Motor neuron (in vitro differentiated cells): ENCODE data around the gene SLCO3A1. TPM values are rescaled to one million over a fixed set of nuclear protein-coding genes. Genes with fewer than 3 reads are reported as not detected.

Source experiments
- ATAC-seq, 8 experiments: fragments of 200-7000 bp; cut with Tn5 transposase; replicated peaks in 6 of 8; 2 replicates each; pipeline ENCODE4 v1.8.0; 2021; ENCODE audit warnings: mild to moderate bottlenecking in 8 of 8, moderate library complexity in 8 of 8
- H3K27ac ChIP-seq, 2 donors: fragments of 250-450 bp; sonication (Bioruptor Pico); 2 replicates each; pipeline ENCODE4 v1.9.0; 2021; ENCODE audit warnings: antibody characterized with exemption in 2 of 2, mild to moderate bottlenecking in 2 of 2, moderate library complexity in 1 of 2
- H3K4me1 ChIP-seq, 2 donors: fragments of 250-450 bp; sonication (Bioruptor Pico); replicated peaks in 1 of 2; 2 replicates each; pipeline ENCODE4 v1.6.1; 2021; ENCODE audit warnings: antibody characterized with exemption in 2 of 2, mild to moderate bottlenecking in 2 of 2, moderate library complexity in 1 of 2
- H3K4me3 ChIP-seq, 5 donors: fragments of 250-450 bp; sonication (Bioruptor Pico); 2 replicates each; pipeline ENCODE4 v1.9.0; 2021; ENCODE audit warnings: antibody characterized with exemption in 5 of 5, mild to moderate bottlenecking in 5 of 5, moderate library complexity in 4 of 5
- WGBS, 10 experiments: fragments of 450-650 bp; shearing (Covaris generic); methylation state at CpG; one replicate each; pipeline ENCODE4 v1.0.0; 2022; 5-methylcytosine and 5-hydroxymethylcytosine counted together
- in situ Hi-C, 9 experiments: fragments of 400-800 bp; cut with MboI; loops; one replicate each; pipeline ENCODE4 v1.15.0; 2021; ENCODE audit warnings: low sequenced_read_pairs in 9 of 9, low pct_unique_long_range_greater_than_20kb in 2 of 9; ENCODE audit not compliant: unreplicated experiment in 9 of 9
- total RNA-seq, 8 experiments: library from RNA; unstranded; fragments of 300-600 nt; gene quantifications; 2 replicates each; pipeline versions ENCODE4 v1.2.3 to v1.2.4, GENCODE V29; 2022

The SLCO3A1 gene
- total RNA-seq, 8 experiments from 2014 or later = 2.2 to 19.6 (median 4.9) TPM

GRCh38 chr15:91898843-91899242 lies 45.3 kb downstream of the SLCO3A1 start:
- WGBS, 10 experiments = 83 to 100% (median 95%) methylated on average over 2 to 3 of the region's 3 CpGs; no CpG with 5 or more reads in 4 of the 10 experiments
- Histone ChIP-seq H3K4me1 (peaks cover 0 to 16% of the 10 kb centered on the region in 2 donors), H3K27ac (no peak overlapping the region), H3K4me3 (no peak overlapping the region)
- in situ Hi-C loops = no loop called here
- no peak for ATAC-seq

DNA sequence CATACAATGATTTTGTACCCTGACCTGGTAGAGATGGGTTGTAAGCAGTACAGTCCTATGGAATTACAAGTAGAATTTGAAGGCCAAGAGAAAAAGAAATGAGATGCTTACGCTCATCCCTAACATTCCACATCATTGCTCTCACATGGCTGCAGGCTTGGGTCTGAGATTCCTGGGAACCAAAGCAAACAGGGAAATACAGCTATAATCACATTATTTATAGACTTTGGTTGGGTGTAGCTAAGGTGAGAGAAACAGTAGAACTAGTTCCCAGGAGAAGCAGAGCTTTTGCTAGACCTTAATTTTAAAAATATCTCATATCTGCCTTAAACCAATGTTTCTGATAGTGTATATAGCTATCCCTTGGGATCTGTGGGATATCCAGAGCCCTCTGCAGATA lies 51.4 kb downstream of the SLCO3A1 start:
- in situ Hi-C loops = no loop called here
- H3K4me1 ChIP-seq = peaks cover 13 to 28% of the 10 kb centered on the region in 2 donors
- 88 to 100% (median 100%) methylated on average over 1 of the region's 1 CpG; no CpG with 5 or more reads in 5 of the 10 experiments for WGBS, 10 experiments
- no peak overlapping the region for H3K27ac ChIP-seq
- H3K4me3 ChIP-seq = no peak overlapping the region
- no peak for ATAC-seq

GRCh38 chr15:91908391-91908790 lies 54.9 kb downstream of the SLCO3A1 start:
- peak in 3 of 8 experiments; percentile 51 to 75 (median 57) for ATAC-seq
- no peak overlapping the region for H3K4me3 ChIP-seq
- WGBS, 10 experiments = 50 to 100% (median 85%) methylated on average over 1 to 3 of the region's 3 CpGs; no CpG with 5 or more reads in 2 of the 10 experiments
- H3K4me1 ChIP-seq = peaks cover 16 to 31% of the 10 kb centered on the region in 2 donors
- in situ Hi-C loops = no loop called here
- no peak overlapping the region for H3K27ac ChIP-seq

DNA sequence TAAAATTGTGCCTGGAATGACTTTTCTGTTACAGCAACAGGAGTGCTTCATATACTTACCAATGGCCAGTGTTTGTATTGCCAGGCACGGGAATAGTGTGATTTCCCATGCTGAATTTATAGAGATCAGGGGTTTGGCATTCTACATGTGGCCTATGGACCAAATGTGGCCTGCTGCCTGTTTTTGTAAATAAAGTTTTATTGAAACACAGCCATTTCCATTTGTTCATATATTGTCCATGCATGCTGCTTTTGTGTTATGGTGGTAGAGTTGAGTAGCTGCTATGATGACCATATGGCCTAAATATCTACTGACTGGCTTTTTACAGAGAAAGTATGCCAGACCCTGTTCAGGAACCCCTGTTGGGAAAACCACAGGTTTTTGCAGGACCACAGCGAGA lies 55.6 kb downstream of the SLCO3A1 start:
- in situ Hi-C loops = no loop called here

DNA sequence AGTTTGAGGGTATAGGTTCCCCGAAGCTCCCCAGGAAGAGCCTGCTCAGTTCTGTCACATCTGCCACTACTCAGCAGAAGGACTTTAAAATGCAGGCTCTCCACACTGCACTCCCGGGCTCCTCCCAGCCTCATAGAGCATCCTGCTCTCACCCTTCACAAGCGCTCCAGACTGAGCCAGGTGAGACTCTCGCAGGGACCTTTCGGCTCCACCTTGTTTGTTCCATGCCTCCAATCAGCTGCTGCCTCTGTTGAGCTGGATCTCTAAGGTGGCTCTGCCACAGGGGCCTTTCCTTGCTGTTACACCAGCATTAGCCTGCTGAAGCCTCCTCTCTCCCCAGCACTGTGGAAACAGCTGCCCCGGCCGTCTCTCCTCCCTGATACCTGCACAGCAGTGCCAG lies 56.1 kb downstream of the SLCO3A1 start:
- Histone ChIP-seq H3K4me1 (peaks cover 16 to 31% of the 10 kb centered on the region in 2 donors), H3K4me3 (no peak overlapping the region), H3K27ac (peak overlapping the region in 1 of 2 donors; percentile 52)
- WGBS, 10 experiments = 77 to 100% (median 87%) methylated on average over 1 to 6 of the region's 7 CpGs; no CpG with 5 or more reads in 3 of the 10 experiments
- in situ Hi-C loops = no loop called here
- peak in 3 of 8 experiments; percentile 27 to 31 (median 31) for ATAC-seq

More for the DNA sequence above, 55.6 kb downstream of the SLCO3A1 start:
- Histone ChIP-seq H3K27ac (no peak overlapping the region), H3K4me3 (no peak overlapping the region), H3K4me1 (peaks cover 16 to 31% of the 10 kb centered on the region in 2 donors)
- 78 to 100% (median 85%) methylated on average over 1 to 2 of the region's 2 CpGs; no CpG with 5 or more reads in 5 of the 10 experiments for WGBS, 10 experiments
- ATAC-seq = no peak

- ATAC-seq = peak in 1 of 8 experiments; percentile 79
- 5 to 100% (median 97%) methylated on average over 1 to 6 of the region's 7 CpGs; no CpG with 5 or more reads in 1 of the 10 experiments for WGBS, 10 experiments
- Histone ChIP-seq H3K4me1 (peaks cover 11 to 21% of the 10 kb centered on the region in 2 donors), H3K27ac (no peak overlapping the region), H3K4me3 (no peak overlapping the region)
- in situ Hi-C loops = no loop called here
These were observed 58.3 kb downstream of the SLCO3A1 start for GRCh38 chr15:91911844-91912243.

DNA sequence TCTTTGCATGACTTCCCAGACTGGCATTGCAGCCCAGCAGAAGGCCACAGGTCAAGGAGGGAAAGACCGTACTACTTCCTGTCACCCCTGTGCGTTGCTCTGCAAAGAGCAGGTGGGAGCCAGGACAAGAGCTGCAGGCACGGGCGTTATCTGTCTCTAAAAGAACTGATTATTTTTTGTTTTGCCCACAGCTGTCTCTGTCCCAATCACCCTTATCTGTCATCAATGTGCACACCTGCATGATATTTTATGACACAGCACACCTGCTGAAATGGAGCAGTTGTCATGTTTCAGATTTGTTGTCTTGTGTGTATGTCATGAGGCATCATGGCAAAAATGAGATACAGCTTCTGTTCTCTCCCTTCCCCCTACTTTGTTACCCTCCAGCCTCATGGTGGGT lies 58.8 kb downstream of the SLCO3A1 start:
- in situ Hi-C loops = no loop called here
- peak in 2 of 8 experiments; percentile 17 to 22 for ATAC-seq
- 50 to 90% (median 74%) methylated on average over 2 to 4 of the region's 4 CpGs; no CpG with 5 or more reads in 4 of the 10 experiments for WGBS, 10 experiments
- Histone ChIP-seq H3K4me3 (no peak overlapping the region), H3K4me1 (peaks cover 11 to 16% of the 10 kb centered on the region in 2 donors), H3K27ac (no peak overlapping the region)

- Histone ChIP-seq H3K27ac (no peak overlapping the region), H3K4me1 (peaks cover 18 to 20% of the 10 kb centered on the region in 2 donors), H3K4me3 (no peak overlapping the region)
- in situ Hi-C loops = no loop called here
- ATAC-seq = peak in 3 of 8 experiments; percentile 85 to 97 (median 91)
- 17 to 100% (median 79%) methylated on average over 2 to 6 of the region's 6 CpGs; no CpG with 5 or more reads in 1 of the 10 experiments for WGBS, 10 experiments
These were observed 60.1 kb downstream of the SLCO3A1 start for GRCh38 chr15:91913560-91913959.

- Histone ChIP-seq H3K27ac (no peak overlapping the region), H3K4me1 (peaks cover 8 to 9% of the 10 kb centered on the region in 2 donors), H3K4me3 (no peak overlapping the region)
- ATAC-seq = no peak
- in situ Hi-C loops = no loop called here
- 58 to 94% (median 87%) methylated on average over 2 to 10 of the region's 10 CpGs; no CpG with 5 or more reads in 1 of the 10 experiments for WGBS, 10 experiments
These were observed 62.1 kb downstream of the SLCO3A1 start for GRCh38 chr15:91915576-91915975.

DNA sequence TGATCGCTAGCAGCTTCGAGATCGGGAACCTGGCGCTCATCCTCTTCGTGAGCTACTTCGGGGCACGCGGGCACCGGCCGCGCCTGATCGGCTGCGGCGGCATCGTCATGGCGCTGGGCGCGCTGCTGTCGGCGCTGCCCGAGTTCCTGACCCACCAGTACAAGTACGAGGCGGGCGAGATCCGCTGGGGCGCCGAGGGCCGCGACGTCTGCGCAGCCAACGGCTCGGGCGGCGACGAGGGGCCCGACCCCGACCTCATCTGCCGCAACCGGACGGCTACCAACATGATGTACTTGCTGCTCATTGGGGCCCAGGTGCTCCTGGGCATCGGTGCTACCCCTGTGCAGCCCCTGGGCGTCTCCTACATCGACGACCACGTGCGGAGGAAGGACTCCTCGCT lies 62.5 kb downstream of the SLCO3A1 start:
- in situ Hi-C loops = no loop called here
- no peak overlapping the region for H3K27ac ChIP-seq
- 90 to 100% (median 98%) methylated on average over 4 to 17 of the region's 48 CpGs; no CpG with 5 or more reads in 6 of the 10 experiments for WGBS, 10 experiments

DNA sequence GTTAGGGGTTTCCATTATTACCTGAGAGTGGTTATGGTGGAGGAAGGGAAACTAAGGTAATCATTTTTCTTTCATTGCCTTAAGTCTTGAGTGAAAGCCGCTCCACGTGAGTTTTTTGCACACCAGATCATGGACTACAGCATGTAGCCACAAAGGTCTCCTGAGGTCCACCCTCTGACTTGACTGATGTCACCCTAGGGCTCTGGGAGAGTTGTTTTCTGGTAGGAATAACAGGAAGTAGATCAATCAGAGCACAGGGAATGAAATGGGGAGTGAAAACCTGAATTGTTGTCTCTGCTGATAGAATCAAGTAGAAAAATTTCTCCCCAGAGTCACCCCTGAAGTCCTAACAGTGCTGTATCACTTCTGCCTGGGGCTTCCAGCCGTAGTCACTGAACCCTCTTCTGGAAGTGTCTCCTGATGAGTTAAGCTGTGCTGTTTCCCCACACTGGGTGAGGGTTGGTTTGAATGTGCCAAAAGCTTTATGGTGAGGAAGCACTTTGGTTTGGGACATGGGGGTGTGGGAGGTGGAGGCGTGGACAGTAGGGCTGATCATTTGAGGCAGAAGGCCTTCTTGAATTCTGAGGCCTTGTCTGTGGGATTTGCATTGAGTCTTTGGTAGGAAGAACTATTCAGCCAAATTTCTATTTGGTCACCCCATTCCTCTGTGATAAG lies 64.3 kb downstream of the SLCO3A1 start:
- Histone ChIP-seq H3K4me1 (peaks cover 8 to 9% of the 10 kb centered on the region in 2 donors), H3K4me3 (no peak overlapping the region), H3K27ac (no peak overlapping the region)
- in situ Hi-C loops = no loop called here
- ATAC-seq = peak in 3 of 8 experiments; percentile 26 to 45 (median 33)
- 69 to 100% (median 81%) methylated on average over 1 to 4 of the region's 4 CpGs; no CpG with 5 or more reads in 3 of the 10 experiments for WGBS, 10 experiments

More for the DNA sequence above, 62.5 kb downstream of the SLCO3A1 start:
- no peak for ATAC-seq
- Histone ChIP-seq H3K4me1 (peaks cover 8 to 9% of the 10 kb centered on the region in 2 donors), H3K4me3 (no peak overlapping the region)

GRCh38 chr15:91919014-91919534 lies 65.6 kb downstream of the SLCO3A1 start:
- peaks cover 8 to 11% of the 10 kb centered on the region in 2 donors for H3K4me1 ChIP-seq
- in situ Hi-C loops = no loop called here
- H3K4me3 ChIP-seq = no peak overlapping the region
- H3K27ac ChIP-seq = no peak overlapping the region
- whole genome bisulfite sequencing, 10 experiments = 60 to 96% (median 86%) methylated on average over 1 to 7 of the region's 15 CpGs; no CpG with 5 or more reads in 4 of the 10 experiments
- ATAC-seq = no peak

- Histone ChIP-seq H3K27ac (no peak overlapping the region), H3K4me3 (no peak overlapping the region), H3K4me1 (peaks cover 14 to 15% of the 10 kb centered on the region in 2 donors)
- in situ Hi-C loops = no loop called here
- WGBS, 10 experiments = 27 to 100% (median 85%) methylated on average over 2 to 5 of the region's 5 CpGs; no CpG with 5 or more reads in 1 of the 10 experiments
- peak in 2 of 8 experiments; percentile 34 to 36 for ATAC-seq
These were observed 67.8 kb downstream of the SLCO3A1 start for GRCh38 chr15:91921188-91921842.
